ENCODE measurements around the gene CYTH1.

- TF ChIP-seq CTCF (conservative IDR thresholded peaks at IDR 0.05; ENCODE audit: low read length) (no peak), EZH2phosphoT487 (IDR thresholded peaks at IDR 0.05; ENCODE audit: borderline replicate concordance, low read depth, low read length) (no peak)
These were observed 111.0 kb downstream of the CYTH1 start for GRCh38 chr17:78670850-78671725.

Measured in OCI-LY7 (cell line).